Left lung (tissue), 10 donors: Measurements from ENCODE around the gene FCGBP. TPM values are rescaled to one million over a fixed set of nuclear protein-coding genes. Genes with fewer than 3 reads are reported as not detected.

Experiments used
- ATAC-seq: fragments of 200-7000 bp; cut with Tn5 transposase; one replicate; pipeline ENCODE4 v1.9.1; 2020; ENCODE audit warnings: moderate library complexity
- DNase-seq, 4 donors: peaks; one replicate each; pipeline ENCODE4 v3.0.0-alpha.2; 2013 to 2020
- H3K27ac ChIP-seq, 2 donors: fragments of 200-600 bp; sonication (generic) in 1 of 2; one replicate each; pipeline versions ENCODE4 v1.5.0 to v1.8.0; 2020 to 2021
- H3K27me3 ChIP-seq, 2 donors: fragments of 200-600 bp; sonication (generic) in 1 of 2; one replicate each; pipeline versions ENCODE4 v1.5.0 to v1.8.0; 2020 to 2021
- H3K36me3 ChIP-seq, 2 donors: fragments of 200-600 bp; sonication (generic) in 1 of 2; one replicate each; pipeline versions ENCODE4 v1.5.0 to v1.8.0; 2020 to 2021
- H3K4me1 ChIP-seq, 2 donors: fragments of 200-600 bp; one replicate each; pipeline ENCODE4 v1.8.0; 2021
- H3K4me3 ChIP-seq, 2 donors: fragments of 200-600 bp; sonication (generic) in 1 of 2; one replicate each; pipeline versions ENCODE4 v1.5.0 to v1.8.0; 2020 to 2021; ENCODE audit warnings: mild to moderate bottlenecking in 1 of 2
- H3K9me3 ChIP-seq, 2 donors: fragments of 200-600 bp; sonication (generic) in 1 of 2; one replicate each; pipeline versions ENCODE4 v1.5.0 to v1.8.0; 2020 to 2021
- CTCF ChIP-seq, 2 donors: fragments of 200-600 bp; sonication (generic) in 1 of 2; IDR thresholded peaks; one replicate each; pipeline versions ENCODE4 v1.5.0 to v1.8.0; 2021; ENCODE audit warnings: antibody characterized with exemption in 2 of 2
- intact Hi-C, 2 donors: fragments of 100-400 bp; cut with DNase I; formaldehyde crosslinking; loops; one replicate each; pipeline versions ENCODE4 v1.11.2 to v1.14.2; 2022
- polyA plus RNA-seq, 6 donors: library from polyadenylated mRNA; unstranded; fragments of 120-200 nt; gene quantifications; one replicate each; pipeline ENCODE4 v1.2.1, GENCODE V29; 2013; ENCODE audit not compliant: insufficient read length in 6 of 6
- total RNA-seq, 2 donors: library from RNA; stranded (reverse); fragmentation: NEBNext Ultra II Directional; extraction: Animal tissue kit (Norgen Biotek cat#: 25700); gene quantifications; one replicate each; pipeline ENCODE4 v1.2.1, GENCODE V29; 2021
- donor health status: DM: no; HTN: yes; CAD: no.
- donor health status: DM: no; HTN: no; CAD: no.

FCGBP gene
- total and polyA plus RNA-seq, 8 donors: 4.4 to 19.7 (median 12.0) TPM

DNA sequence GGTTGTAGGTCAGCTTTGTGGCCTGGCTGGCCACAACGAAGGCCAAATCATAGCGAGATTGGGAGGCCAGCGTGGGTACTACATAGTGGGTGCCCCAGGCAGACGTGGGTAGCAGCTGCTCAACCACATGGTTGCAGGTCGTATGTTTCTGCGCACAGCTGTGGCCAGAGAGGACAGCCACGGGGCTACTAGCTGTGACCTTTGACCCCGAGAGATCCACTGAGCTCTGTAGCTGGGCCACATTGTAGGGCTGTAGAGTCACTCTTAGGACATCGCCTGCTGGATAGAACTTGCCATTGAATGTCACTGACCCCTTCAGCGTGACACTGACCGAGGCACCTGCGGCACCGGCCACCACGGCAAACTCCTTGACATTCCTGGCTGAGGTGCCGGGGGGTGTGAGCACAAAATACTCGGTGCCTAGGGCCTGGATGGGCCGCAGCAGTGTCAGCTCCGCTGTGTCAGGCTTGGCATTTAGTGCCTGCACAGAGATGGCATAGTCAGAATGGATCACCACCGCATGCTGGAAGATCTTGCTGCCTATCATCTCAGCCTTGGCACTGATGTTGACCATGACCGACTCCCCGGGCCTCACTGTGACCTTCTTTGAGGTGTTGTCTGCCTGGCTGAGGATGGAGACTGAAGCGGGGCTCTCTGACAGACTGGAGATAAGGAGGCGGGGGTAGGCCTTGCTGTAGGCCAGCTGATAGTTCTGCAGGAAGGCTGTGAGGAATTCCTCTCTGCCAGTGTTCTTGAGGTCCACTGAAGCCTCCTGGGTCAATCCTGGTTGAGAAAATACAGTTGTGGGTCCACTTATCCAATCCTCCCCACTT lies 6.7 kb downstream of the FCGBP start:
- ATAC-seq (no peak), DNase-seq (no peak)
- TF ChIP-seq CTCF (IDR thresholded peaks at IDR 0.05): no peak
- no peak overlapping the region for H3K4me3 ChIP-seq
- H3K4me1 ChIP-seq: no peaks in the 10 kb centered on the region
- H3K36me3 ChIP-seq: no peaks in the 10 kb centered on the region
- intact Hi-C loops: no loop called here
- peaks cover 0 to 94% of the 10 kb centered on the region in 2 donors for H3K27me3 ChIP-seq
- no peaks in the 10 kb centered on the region for H3K9me3 ChIP-seq
- H3K27ac ChIP-seq: no peak overlapping the region

- Histone ChIP-seq H3K4me1 (no peaks in the 10 kb centered on the region), H3K27me3 (peaks cover 0 to 89% of the 10 kb centered on the region in 2 donors), H3K27ac (no peak overlapping the region), H3K9me3 (no peaks in the 10 kb centered on the region), H3K4me3 (no peak overlapping the region), H3K36me3 (no peaks in the 10 kb centered on the region)
- DNase-seq: no peak
- intact Hi-C loops: no loop called here
- TF ChIP-seq CTCF (IDR thresholded peaks at IDR 0.05): no peak
- ATAC-seq: no peak
Observed at GRCh38 chr19:39927076-39927475, 7.4 kb downstream of the FCGBP start.

GRCh38 chr19:39926170-39926760 lies 8.2 kb downstream of the FCGBP start:
- no peaks in the 10 kb centered on the region for H3K36me3 ChIP-seq
- TF ChIP-seq CTCF (IDR thresholded peaks at IDR 0.05): no peak
- DNase-seq (no peak), ATAC-seq (no peak)
- peaks cover 0 to 89% of the 10 kb centered on the region in 2 donors for H3K27me3 ChIP-seq
- no peaks in the 10 kb centered on the region for H3K9me3 ChIP-seq
- no peak overlapping the region for H3K27ac ChIP-seq
- intact Hi-C loops: no loop called here
- H3K4me3 ChIP-seq: no peak overlapping the region
- no peaks in the 10 kb centered on the region for H3K4me1 ChIP-seq

DNA sequence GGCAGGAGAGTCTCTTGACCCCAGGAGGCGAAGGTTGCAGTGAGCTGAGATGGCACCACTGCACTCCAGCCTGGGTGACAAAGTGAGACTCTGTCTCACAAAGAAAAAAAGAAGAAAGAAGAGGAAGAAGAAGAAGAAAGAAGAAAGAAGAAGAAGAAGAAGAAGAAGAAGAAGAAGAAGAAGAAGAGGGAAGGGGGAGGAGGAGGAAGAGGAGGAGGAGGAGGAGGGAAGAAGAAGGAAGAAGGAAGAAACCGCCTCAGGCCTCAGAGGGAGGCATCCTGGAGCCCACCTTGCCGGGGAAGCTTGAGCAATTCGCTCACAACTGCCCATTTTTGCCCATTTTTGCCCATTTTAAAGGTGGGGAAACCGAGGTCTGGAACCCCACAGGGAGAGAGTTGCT lies 9.5 kb downstream of the FCGBP start:
- no peak for TF ChIP-seq CTCF (IDR thresholded peaks at IDR 0.05)
- H3K9me3 ChIP-seq: no peaks in the 10 kb centered on the region
- intact Hi-C loops: no loop called here
- H3K36me3 ChIP-seq: no peaks in the 10 kb centered on the region
- H3K4me1 ChIP-seq: no peaks in the 10 kb centered on the region
- no peak for ATAC-seq
- DNase-seq: no peak
- H3K27me3 ChIP-seq: peaks cover 0 to 91% of the 10 kb centered on the region in 2 donors
- H3K4me3 ChIP-seq: no peak overlapping the region
- H3K27ac ChIP-seq: no peak overlapping the region

- no peak for ATAC-seq
- intact Hi-C loops: no loop called here
- DNase-seq: no peak
- Histone ChIP-seq H3K4me3 (no peak overlapping the region), H3K4me1 (no peaks in the 10 kb centered on the region), H3K36me3 (no peaks in the 10 kb centered on the region), H3K27me3 (peaks cover 0 to 87% of the 10 kb centered on the region in 2 donors), H3K9me3 (no peaks in the 10 kb centered on the region), H3K27ac (no peak overlapping the region)
- TF ChIP-seq CTCF (IDR thresholded peaks at IDR 0.05): no peak
Observed at GRCh38 chr19:39924389-39924788, 10.0 kb downstream of the FCGBP start.
